ENCODE measurements around the gene NOX5.

The NOX5 gene

GRCh38 chr15:68991723-68992122 is 22.8 kb upstream of the NOX5 start:
- DNase-seq = no peak

- no peak for DNase-seq
Measured at GRCh38 chr15:68992696-68993095, 21.8 kb upstream of the NOX5 start.

- DNase-seq = no peak
Measured at GRCh38 chr15:68993276-68993675, 21.2 kb upstream of the NOX5 start.

- DNase-seq = no peak
Measured at GRCh38 chr15:68994149-68994548, 20.3 kb upstream of the NOX5 start.

GRCh38 chr15:68994981-68995761 is 19.3 kb upstream of the NOX5 start:
- DNase-seq = no peak

- DNase-seq = no peak
Measured at GRCh38 chr15:68997050-68997449, 17.4 kb upstream of the NOX5 start.

- DNase-seq = no peak
Measured at GRCh38 chr15:68997930-68998777, 16.3 kb upstream of the NOX5 start.

- no peak for DNase-seq
Measured at GRCh38 chr15:68999091-68999490, 15.4 kb upstream of the NOX5 start.

- no peak for DNase-seq
Measured at GRCh38 chr15:69000091-69000490, 14.4 kb upstream of the NOX5 start.

- no peak for DNase-seq
Measured at GRCh38 chr15:69000725-69001503, 13.6 kb upstream of the NOX5 start.

- no peak for DNase-seq
Measured at GRCh38 chr15:69002783-69003182, 11.7 kb upstream of the NOX5 start.

GRCh38 chr15:69004011-69004410 is 10.5 kb upstream of the NOX5 start:
- no peak for DNase-seq

GRCh38 chr15:69008056-69008455 is 6.4 kb upstream of the NOX5 start:
- DNase-seq = no peak

- DNase-seq = no peak
Measured at GRCh38 chr15:69009341-69009740, 5.2 kb upstream of the NOX5 start.

GRCh38 chr15:69011641-69012040 is 2.9 kb upstream of the NOX5 start:
- DNase-seq = no peak

- no peak for DNase-seq
Measured at GRCh38 chr15:69012761-69013364, 1.6 kb upstream of the NOX5 start.

- no peak for DNase-seq
Measured at GRCh38 chr15:69013726-69014406, 629 bp upstream of the NOX5 start.

GRCh38 chr15:69015591-69015990 is 1.1 kb downstream of the NOX5 start:
- no peak for DNase-seq

GRCh38 chr15:69016021-69016595 is 1.6 kb downstream of the NOX5 start:
- no peak for DNase-seq

- DNase-seq = no peak
Measured at GRCh38 chr15:69017978-69018377, 3.5 kb downstream of the NOX5 start.

GRCh38 chr15:69018951-69019350 is 4.5 kb downstream of the NOX5 start:
- DNase-seq = no peak

GRCh38 chr15:69021895-69022294 is 7.4 kb downstream of the NOX5 start:
- no peak for DNase-seq
